ENCODE measurements around the gene FARS2.

The FARS2 gene

DNA sequence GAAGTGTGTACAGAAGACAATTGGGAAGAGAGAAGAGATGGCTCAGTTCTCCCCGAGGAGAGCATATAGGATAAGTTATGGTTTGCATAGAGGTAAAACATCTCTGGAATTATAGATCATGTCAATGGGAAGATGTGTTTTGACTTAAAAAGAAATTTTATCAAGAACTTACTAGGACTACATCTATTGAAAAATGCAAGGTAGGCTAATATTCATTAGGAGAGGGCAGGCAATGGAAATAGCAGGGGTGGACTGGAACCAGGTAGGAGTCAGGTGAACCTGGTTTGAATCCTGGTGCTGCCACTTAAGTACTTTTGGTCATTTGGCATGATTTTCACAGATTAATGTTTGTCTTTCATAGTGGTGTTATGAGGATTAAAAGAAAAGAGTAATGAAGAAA, 96.2 kb downstream of the FARS2 start:
- no peak for DNase-seq (ENCODE audit: extremely low read depth, insufficient read length)
- no peaks in the 10 kb centered on the region for H3K36me3 ChIP-seq (ENCODE audit: control insufficient read depth, insufficient read depth, low read length)
- no peaks in the 10 kb centered on the region for H3K27me3 ChIP-seq (replicated peaks; ENCODE audit: control insufficient read depth, insufficient read depth, low read length)
- TF ChIP-seq CTCF (IDR thresholded peaks at IDR 0.05; ENCODE audit: insufficient read depth, low read length, poor library complexity, severe bottlenecking) = no peak
- H3K4me3 ChIP-seq (replicated peaks; ENCODE audit: low read depth, low read length) = no peak overlapping the region

GRCh38 chr6:5359417-5359816, 98.1 kb downstream of the FARS2 start:
- no peaks in the 10 kb centered on the region for H3K27me3 ChIP-seq (replicated peaks; ENCODE audit: control insufficient read depth, insufficient read depth, low read length)
- no peak for DNase-seq (ENCODE audit: extremely low read depth, insufficient read length)
- no peaks in the 10 kb centered on the region for H3K36me3 ChIP-seq (ENCODE audit: control insufficient read depth, insufficient read depth, low read length)
- no peak for TF ChIP-seq CTCF (IDR thresholded peaks at IDR 0.05; ENCODE audit: insufficient read depth, low read length, poor library complexity, severe bottlenecking)
- no peak overlapping the region for H3K4me3 ChIP-seq (replicated peaks; ENCODE audit: low read depth, low read length)

DNA sequence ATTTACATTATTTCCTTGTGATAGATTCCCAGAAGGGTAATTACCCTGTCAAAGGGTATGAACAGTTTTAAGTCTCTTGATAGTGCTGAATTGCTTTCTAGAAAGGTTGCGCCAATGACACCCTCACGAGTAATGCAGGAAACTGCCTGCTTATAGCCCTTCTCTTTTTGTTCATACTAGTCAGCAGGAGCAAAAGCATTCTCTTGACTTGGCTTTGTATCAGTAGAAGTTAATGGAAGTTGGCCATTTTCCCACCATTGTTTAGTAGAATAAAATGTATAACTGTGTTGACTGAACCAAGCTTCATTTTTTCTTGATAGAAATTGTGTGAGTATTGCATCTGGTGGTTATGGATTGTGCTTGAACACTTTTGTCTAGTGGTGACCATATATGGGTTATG, 100.1 kb downstream of the FARS2 start:
- TF ChIP-seq CTCF (IDR thresholded peaks at IDR 0.05; ENCODE audit: insufficient read depth, low read length, poor library complexity, severe bottlenecking) = no peak
- DNase-seq (ENCODE audit: extremely low read depth, insufficient read length) = no peak
- Histone ChIP-seq H3K27me3 (replicated peaks; ENCODE audit: control insufficient read depth, insufficient read depth, low read length) (no peaks in the 10 kb centered on the region), H3K4me3 (replicated peaks; ENCODE audit: low read depth, low read length) (no peak overlapping the region), H3K36me3 (ENCODE audit: control insufficient read depth, insufficient read depth, low read length) (no peaks in the 10 kb centered on the region)

- Histone ChIP-seq H3K4me3 (replicated peaks; ENCODE audit: low read depth, low read length) (no peak overlapping the region), H3K36me3 (ENCODE audit: control insufficient read depth, insufficient read depth, low read length) (peaks cover 2% of the 10 kb centered on the region), H3K27me3 (replicated peaks; ENCODE audit: control insufficient read depth, insufficient read depth, low read length) (no peaks in the 10 kb centered on the region)
- TF ChIP-seq CTCF (IDR thresholded peaks at IDR 0.05; ENCODE audit: insufficient read depth, low read length, poor library complexity, severe bottlenecking) = no peak
- DNase-seq (ENCODE audit: extremely low read depth, insufficient read length) = no peak
Measured at GRCh38 chr6:5365436-5366195, 104.3 kb downstream of the FARS2 start.

GRCh38 chr6:5366941-5367340, 105.6 kb downstream of the FARS2 start:
- DNase-seq (ENCODE audit: extremely low read depth, insufficient read length) = no peak
- no peaks in the 10 kb centered on the region for H3K27me3 ChIP-seq (replicated peaks; ENCODE audit: control insufficient read depth, insufficient read depth, low read length)
- H3K36me3 ChIP-seq (ENCODE audit: control insufficient read depth, insufficient read depth, low read length) = peaks cover 2% of the 10 kb centered on the region
- TF ChIP-seq CTCF (IDR thresholded peaks at IDR 0.05; ENCODE audit: insufficient read depth, low read length, poor library complexity, severe bottlenecking) = no peak
- H3K4me3 ChIP-seq (replicated peaks; ENCODE audit: low read depth, low read length) = no peak overlapping the region

DNA sequence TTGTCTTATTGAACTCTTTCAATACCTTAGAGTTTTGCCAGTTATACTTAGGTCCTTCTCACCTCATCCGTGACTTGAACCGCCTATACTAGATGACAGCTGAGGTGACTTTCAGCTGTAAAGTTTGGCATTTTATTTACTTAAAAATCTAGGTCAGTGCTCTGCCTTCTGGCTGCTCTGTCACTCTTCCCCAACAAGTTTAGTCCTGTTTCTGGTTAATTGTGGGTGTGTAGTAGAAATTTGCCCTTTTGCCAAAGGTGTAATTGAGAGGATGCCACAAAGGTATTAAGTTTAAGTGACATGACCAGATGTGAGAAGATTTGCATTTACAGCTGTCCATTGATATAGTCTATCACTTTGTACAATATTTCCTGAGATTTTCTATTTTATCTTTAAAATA, 106.2 kb downstream of the FARS2 start:
- no peak for DNase-seq (ENCODE audit: extremely low read depth, insufficient read length)
- H3K36me3 ChIP-seq (ENCODE audit: control insufficient read depth, insufficient read depth, low read length) = peaks cover 2% of the 10 kb centered on the region
- TF ChIP-seq CTCF (IDR thresholded peaks at IDR 0.05; ENCODE audit: insufficient read depth, low read length, poor library complexity, severe bottlenecking) = no peak
- no peak overlapping the region for H3K4me3 ChIP-seq (replicated peaks; ENCODE audit: low read depth, low read length)
- H3K27me3 ChIP-seq (replicated peaks; ENCODE audit: control insufficient read depth, insufficient read depth, low read length) = no peaks in the 10 kb centered on the region
